ENCODE data around the gene FYTTD1. TPM values are rescaled to one million over a fixed set of nuclear protein-coding genes. Genes with fewer than 3 reads are reported as not detected.

FYTTD1 gene
- total RNA-seq, 1 donor from 2014 or later = 89.1 TPM

- Histone ChIP-seq H3K27ac (ENCODE audit: low read depth, low read length) (no peak overlapping the region), H3K27me3 (ENCODE audit: insufficient read depth, low read length) (no peaks in the 10 kb centered on the region), H3K36me3 (ENCODE audit: insufficient read depth, low read length) (peaks cover 34% of the 10 kb centered on the region), H3K9ac (ENCODE audit: low read length) (no peak overlapping the region), H3K4me3 (ENCODE audit: insufficient read depth, low read depth, low read length) (no peak overlapping the region), H3K79me2 (ENCODE audit: insufficient read depth, low read length) (no peaks in the 10 kb centered on the region), H4K20me1 (ENCODE audit: insufficient read depth, low read length) (no peaks in the 10 kb centered on the region), H3K4me1 (ENCODE audit: insufficient read depth, low read length) (no peaks in the 10 kb centered on the region), H2AFZ (ENCODE audit: low read depth, low read length) (no peak overlapping the region), H3K9me3 (ENCODE audit: insufficient read depth, low read depth, low read length) (no peaks in the 10 kb centered on the region), H3K4me2 (ENCODE audit: low read length) (no peak overlapping the region)
- Mint-ChIP-seq H3K36me3 (ENCODE audit: low read depth, unreplicated experiment) (peaks cover 9% of the 10 kb centered on the region), H3K4me3 (ENCODE audit: unreplicated experiment) (no peak overlapping the region), H3K27me3 (ENCODE audit: low read depth, unreplicated experiment) (no peaks in the 10 kb centered on the region), H3K4me1 (ENCODE audit: low read depth, unreplicated experiment) (no peaks in the 10 kb centered on the region), H3K9me3 (ENCODE audit: unreplicated experiment) (no peaks in the 10 kb centered on the region), H3K27ac (ENCODE audit: unreplicated experiment) (no peak overlapping the region)
- no peak for FAIRE-seq
- DNase-seq (ENCODE audit: low read depth) = no peak
- TF ChIP-seq EZH2 (IDR thresholded peaks at IDR 0.05; ENCODE audit: insufficient read depth, low read length) = no peak
- TF ChIP-seq CTCF (IDR thresholded peaks at IDR 0.05; ENCODE audit: insufficient read depth, low read depth, low read length) = no peak
Measured at GRCh38 chr3:197830308-197830966, 80.8 kb downstream of the FYTTD1 start.

- Histone ChIP-seq H3K36me3 (ENCODE audit: insufficient read depth, low read length) (peaks cover 38% of the 10 kb centered on the region), H4K20me1 (ENCODE audit: insufficient read depth, low read length) (no peaks in the 10 kb centered on the region), H3K27ac (ENCODE audit: low read depth, low read length) (no peak overlapping the region), H3K9me3 (ENCODE audit: insufficient read depth, low read depth, low read length) (no peaks in the 10 kb centered on the region), H3K4me2 (ENCODE audit: low read length) (no peak overlapping the region), H3K4me3 (ENCODE audit: insufficient read depth, low read depth, low read length) (no peak overlapping the region), H3K4me1 (ENCODE audit: insufficient read depth, low read length) (no peaks in the 10 kb centered on the region), H3K79me2 (ENCODE audit: insufficient read depth, low read length) (no peaks in the 10 kb centered on the region), H2AFZ (ENCODE audit: low read depth, low read length) (no peak overlapping the region), H3K9ac (ENCODE audit: low read length) (no peak overlapping the region), H3K27me3 (ENCODE audit: insufficient read depth, low read length) (no peaks in the 10 kb centered on the region)
- no peak overlapping the region for H3K27ac Mint-ChIP-seq (ENCODE audit: unreplicated experiment)
- H3K36me3 Mint-ChIP-seq (ENCODE audit: low read depth, unreplicated experiment) = peaks cover 9% of the 10 kb centered on the region
- DNase-seq (ENCODE audit: low read depth) (no peak), FAIRE-seq (no peak)
- H3K4me3 Mint-ChIP-seq (ENCODE audit: unreplicated experiment) = no peak overlapping the region
- TF ChIP-seq CTCF (IDR thresholded peaks at IDR 0.05; ENCODE audit: insufficient read depth, low read depth, low read length) (no peak), EZH2 (IDR thresholded peaks at IDR 0.05; ENCODE audit: insufficient read depth, low read length) (no peak)
- no peaks in the 10 kb centered on the region for H3K9me3 Mint-ChIP-seq (ENCODE audit: unreplicated experiment)
- H3K4me1 Mint-ChIP-seq (ENCODE audit: low read depth, unreplicated experiment) = no peaks in the 10 kb centered on the region
- H3K27me3 Mint-ChIP-seq (ENCODE audit: low read depth, unreplicated experiment) = no peaks in the 10 kb centered on the region
Measured at GRCh38 chr3:197830967-197831313, 81.3 kb downstream of the FYTTD1 start.

GRCh38 chr3:197833930-197834715 lies 84.4 kb downstream of the FYTTD1 start:
- Mint-ChIP-seq H3K27ac (ENCODE audit: unreplicated experiment) (no peak overlapping the region), H3K4me3 (ENCODE audit: unreplicated experiment) (no peak overlapping the region)

More at GRCh38 chr3:197833930-197834715, 84.4 kb downstream of the FYTTD1 start:
- H3K9me3 Mint-ChIP-seq (ENCODE audit: unreplicated experiment) = no peaks in the 10 kb centered on the region
- no peaks in the 10 kb centered on the region for H3K4me1 Mint-ChIP-seq (ENCODE audit: low read depth, unreplicated experiment)
- TF ChIP-seq EZH2 (IDR thresholded peaks at IDR 0.05; ENCODE audit: insufficient read depth, low read length) (no peak), CTCF (IDR thresholded peaks at IDR 0.05; ENCODE audit: insufficient read depth, low read depth, low read length) (no peak)
- Histone ChIP-seq H3K36me3 (ENCODE audit: insufficient read depth, low read length) (peaks cover 33% of the 10 kb centered on the region), H2AFZ (ENCODE audit: low read depth, low read length) (no peak overlapping the region), H3K27ac (ENCODE audit: low read depth, low read length) (no peak overlapping the region), H3K9me3 (ENCODE audit: insufficient read depth, low read depth, low read length) (no peaks in the 10 kb centered on the region), H3K4me2 (ENCODE audit: low read length) (no peak overlapping the region), H3K27me3 (ENCODE audit: insufficient read depth, low read length) (no peaks in the 10 kb centered on the region), H3K9ac (ENCODE audit: low read length) (no peak overlapping the region), H4K20me1 (ENCODE audit: insufficient read depth, low read length) (no peaks in the 10 kb centered on the region), H3K79me2 (ENCODE audit: insufficient read depth, low read length) (no peaks in the 10 kb centered on the region), H3K4me1 (ENCODE audit: insufficient read depth, low read length) (no peaks in the 10 kb centered on the region), H3K4me3 (ENCODE audit: insufficient read depth, low read depth, low read length) (no peak overlapping the region)
- H3K27me3 Mint-ChIP-seq (ENCODE audit: low read depth, unreplicated experiment) = no peaks in the 10 kb centered on the region
- FAIRE-seq (no peak), DNase-seq (ENCODE audit: low read depth) (no peak)
- H3K36me3 Mint-ChIP-seq (ENCODE audit: low read depth, unreplicated experiment) = peaks cover 8% of the 10 kb centered on the region
